Neutrophil (primary cell): ENCODE data around the gene TRABD2B.

Experiments
- H3K27ac ChIP-seq: fragments of 200-600 bp; sonication (generic); 2 replicates; pipeline ENCODE4 v1.5.1; 2016; ENCODE audit warnings: mild to moderate bottlenecking, moderate library complexity
- H3K27me3 ChIP-seq: fragments of 200-600 bp; sonication (generic); 2 replicates; pipeline ENCODE4 v1.6.0; 2016; ENCODE audit warnings: mild to moderate bottlenecking
- H3K36me3 ChIP-seq: fragments of 200-600 bp; sonication (generic); 2 replicates; pipeline ENCODE4 v1.5.1; 2017
- H3K4me1 ChIP-seq, 2 experiments: fragments of 200-600 bp in 1 of 2; sonication (generic) in 1 of 2; 1 replicate in 1 of 2; 2 replicates in 1 of 2; pipeline versions ENCODE4 v1.5.1 to v1.6.1; 2013 to 2016; ENCODE audit warnings: low read depth in 1 of 2, low read length in 1 of 2, mild to moderate bottlenecking in 1 of 2, moderate library complexity in 1 of 2; ENCODE audit not compliant: control insufficient read depth in 1 of 2, insufficient read depth in 1 of 2
- H3K4me3 ChIP-seq, 2 experiments: fragments of 200-600 bp in 1 of 2; sonication (generic) in 1 of 2; 1 replicate in 1 of 2; 2 replicates in 1 of 2; pipeline ENCODE4 v1.5.1; 2013 to 2016; ENCODE audit warnings: low read depth in 1 of 2, low read length in 1 of 2, mild to moderate bottlenecking in 1 of 2, moderate library complexity in 1 of 2
- H3K9me3 ChIP-seq: fragments of 200-600 bp; sonication (generic); 2 replicates; pipeline ENCODE4 v1.5.1; 2016
- TF ChIP-seq, protein P1 (sequence below): fragments of 200-600 bp; sonication (generic); IDR thresholded peaks from 2 replicates; pipeline ENCODE4 v1.5.1; 2016; ENCODE audit warnings: antibody characterized with exemption

Gene TRABD2B

DNA sequence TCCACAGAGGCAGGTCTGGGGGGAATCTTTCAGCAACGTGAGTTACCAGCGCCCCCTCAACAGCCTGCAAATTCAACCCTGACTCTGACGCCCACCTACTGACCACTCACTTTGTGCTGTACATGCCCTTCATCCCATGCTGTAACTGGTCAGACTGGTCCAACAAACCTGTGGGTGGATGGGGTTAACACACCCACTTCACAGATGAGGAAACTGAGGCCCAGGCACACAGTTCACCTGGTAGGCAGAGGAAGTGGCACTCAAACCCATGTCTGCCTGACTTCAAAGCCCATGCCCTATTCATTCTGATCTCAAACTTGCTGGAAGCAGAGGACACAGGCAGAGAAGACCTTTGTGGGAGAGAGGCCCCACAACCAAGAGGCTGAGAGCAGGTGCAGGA, 172.9 kb downstream of the TRABD2B start:
- H3K27me3 ChIP-seq = no peaks in the 10 kb centered on the region
- no peaks in the 10 kb centered on the region for H3K9me3 ChIP-seq
- no peaks in the 10 kb centered on the region for H3K4me1 ChIP-seq
- no peak overlapping the region for H3K27ac ChIP-seq
- no peak overlapping the region for H3K4me3 ChIP-seq
- TF ChIP-seq, protein P1, sequence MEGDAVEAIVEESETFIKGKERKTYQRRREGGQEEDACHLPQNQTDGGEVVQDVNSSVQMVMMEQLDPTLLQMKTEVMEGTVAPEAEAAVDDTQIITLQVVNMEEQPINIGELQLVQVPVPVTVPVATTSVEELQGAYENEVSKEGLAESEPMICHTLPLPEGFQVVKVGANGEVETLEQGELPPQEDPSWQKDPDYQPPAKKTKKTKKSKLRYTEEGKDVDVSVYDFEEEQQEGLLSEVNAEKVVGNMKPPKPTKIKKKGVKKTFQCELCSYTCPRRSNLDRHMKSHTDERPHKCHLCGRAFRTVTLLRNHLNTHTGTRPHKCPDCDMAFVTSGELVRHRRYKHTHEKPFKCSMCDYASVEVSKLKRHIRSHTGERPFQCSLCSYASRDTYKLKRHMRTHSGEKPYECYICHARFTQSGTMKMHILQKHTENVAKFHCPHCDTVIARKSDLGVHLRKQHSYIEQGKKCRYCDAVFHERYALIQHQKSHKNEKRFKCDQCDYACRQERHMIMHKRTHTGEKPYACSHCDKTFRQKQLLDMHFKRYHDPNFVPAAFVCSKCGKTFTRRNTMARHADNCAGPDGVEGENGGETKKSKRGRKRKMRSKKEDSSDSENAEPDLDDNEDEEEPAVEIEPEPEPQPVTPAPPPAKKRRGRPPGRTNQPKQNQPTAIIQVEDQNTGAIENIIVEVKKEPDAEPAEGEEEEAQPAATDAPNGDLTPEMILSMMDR = no peak
- no peaks in the 10 kb centered on the region for H3K36me3 ChIP-seq

DNA sequence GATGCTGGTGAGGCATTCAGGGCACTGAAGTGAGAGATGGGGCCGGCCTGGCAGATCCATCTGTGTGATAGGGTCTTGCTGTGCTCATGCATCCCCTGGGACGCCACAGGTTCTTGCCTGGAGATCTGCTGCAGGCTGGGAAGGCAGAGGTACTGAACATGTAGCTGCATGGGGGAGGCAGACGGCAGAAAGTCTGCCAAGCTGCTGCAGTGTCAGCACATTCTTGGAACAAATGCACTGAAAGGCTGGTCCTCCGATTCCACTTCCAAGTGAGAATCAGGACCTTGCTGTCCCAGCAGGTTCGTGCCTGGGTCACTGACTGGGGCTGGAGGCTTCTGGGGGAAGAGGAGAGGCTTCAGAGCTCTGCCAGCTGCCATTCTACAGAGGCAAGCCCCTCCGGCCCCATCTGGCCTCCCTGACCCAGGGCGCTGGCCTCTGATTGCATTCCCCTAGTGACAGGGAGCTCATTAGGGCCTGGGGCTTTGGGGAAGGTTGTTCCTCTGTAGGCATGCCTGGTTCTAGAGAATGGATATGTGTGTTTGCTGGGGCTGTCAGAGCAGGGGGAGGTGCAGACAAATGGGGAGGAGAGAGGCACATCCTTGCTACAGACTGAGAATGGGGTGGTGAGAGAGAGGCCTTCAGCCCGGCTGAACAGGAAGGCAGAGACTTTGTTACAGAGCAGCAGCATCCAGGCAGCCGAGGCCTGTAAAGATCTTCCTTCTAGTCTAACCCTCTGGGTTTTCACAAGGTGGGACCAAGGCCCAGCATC, 174.0 kb downstream of the TRABD2B start:
- no peaks in the 10 kb centered on the region for H3K36me3 ChIP-seq
- no peaks in the 10 kb centered on the region for H3K27me3 ChIP-seq
- H3K27ac ChIP-seq = no peak overlapping the region
- H3K9me3 ChIP-seq = no peaks in the 10 kb centered on the region
- H3K4me1 ChIP-seq = no peaks in the 10 kb centered on the region
- TF ChIP-seq, protein P1 = no peak
- H3K4me3 ChIP-seq = no peak overlapping the region

DNA sequence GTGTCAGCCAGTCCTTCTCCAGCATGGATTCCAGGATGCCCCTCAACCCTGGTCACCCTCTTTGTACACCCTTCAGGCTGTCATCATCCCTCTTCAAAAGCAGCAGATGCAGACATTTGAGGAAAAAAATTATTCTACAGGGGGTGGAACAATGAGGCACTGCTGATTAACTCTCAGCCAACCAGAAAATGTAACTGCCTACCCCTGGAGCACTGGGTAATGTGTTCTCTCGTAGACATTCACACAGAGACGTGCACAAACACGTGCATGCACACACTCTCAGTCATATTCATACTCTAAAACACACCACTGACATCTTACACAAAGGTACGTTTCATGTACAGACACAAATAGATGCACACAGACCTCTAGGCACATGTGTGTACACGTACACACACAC, 175.4 kb downstream of the TRABD2B start:
- Histone ChIP-seq H3K36me3 (no peaks in the 10 kb centered on the region), H3K27ac (no peak overlapping the region), H3K4me3 (no peak overlapping the region), H3K9me3 (no peaks in the 10 kb centered on the region), H3K4me1 (no peaks in the 10 kb centered on the region), H3K27me3 (no peaks in the 10 kb centered on the region)
- TF ChIP-seq, protein P1 = no peak

DNA sequence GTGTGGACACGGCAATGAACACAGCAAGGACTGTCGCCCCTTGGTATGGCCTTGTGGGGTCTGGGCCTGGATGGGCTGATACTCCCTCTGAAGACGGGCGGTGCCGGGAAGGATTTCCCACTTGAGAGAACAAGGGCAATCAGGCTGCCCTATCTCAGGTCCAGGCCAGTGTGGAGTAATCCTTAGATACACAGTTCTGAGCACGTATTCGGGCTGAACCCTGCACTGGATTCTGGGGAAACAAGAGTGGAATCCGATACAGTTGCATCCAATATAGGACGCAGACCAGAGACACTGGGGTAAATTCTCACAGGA, 177.7 kb downstream of the TRABD2B start:
- Histone ChIP-seq H3K27me3 (no peaks in the 10 kb centered on the region), H3K4me3 (no peak overlapping the region)
- TF ChIP-seq, protein P1 = no peak

DNA sequence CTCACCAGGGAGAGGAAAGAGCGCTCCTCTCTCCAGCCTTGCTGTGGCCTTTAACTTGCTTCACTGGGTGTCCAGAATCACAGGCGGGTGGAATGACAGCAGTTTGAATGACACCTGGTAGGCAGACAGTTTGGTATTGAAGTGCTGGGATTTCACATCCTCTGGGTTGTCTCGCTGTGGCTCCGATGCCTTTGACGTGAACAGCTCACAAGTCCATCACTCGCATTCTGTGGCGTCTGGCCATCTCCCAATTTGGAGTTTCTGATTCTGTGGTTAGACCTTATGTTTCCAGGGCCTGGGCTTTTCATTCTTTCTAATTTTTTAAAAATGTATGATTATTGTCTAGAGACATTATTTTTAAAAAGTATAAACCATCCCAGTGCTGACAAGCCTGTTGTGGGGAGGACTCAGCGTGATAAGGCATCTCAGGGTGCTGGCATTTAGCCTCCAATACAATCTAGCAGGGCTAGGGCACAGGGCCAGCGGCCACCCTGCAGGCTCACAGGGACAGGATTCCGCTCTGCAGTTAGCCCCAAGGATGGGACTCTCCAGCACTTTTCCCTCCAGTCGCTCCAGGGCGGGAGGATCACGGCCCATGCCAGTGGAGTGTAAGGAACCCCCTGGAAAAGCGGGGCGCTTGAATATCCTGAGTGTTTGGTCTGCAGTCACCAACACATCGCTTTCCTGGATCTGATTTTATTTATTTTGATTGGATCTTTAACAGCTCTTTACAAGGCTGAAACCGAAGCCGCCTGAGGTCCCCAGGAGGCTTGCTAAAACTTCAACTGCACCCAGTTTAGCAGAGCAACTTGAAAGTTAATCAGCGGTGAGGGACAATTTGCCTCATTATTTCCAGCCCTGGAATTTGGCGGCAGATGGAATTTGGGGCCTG, 178.3 kb downstream of the TRABD2B start:
- no peaks in the 10 kb centered on the region for H3K27me3 ChIP-seq
- TF ChIP-seq, protein P1 = no peak
- no peak overlapping the region for H3K27ac ChIP-seq
- H3K4me1 ChIP-seq = no peaks in the 10 kb centered on the region
- H3K9me3 ChIP-seq = no peaks in the 10 kb centered on the region
- no peaks in the 10 kb centered on the region for H3K36me3 ChIP-seq
- H3K4me3 ChIP-seq = no peak overlapping the region

More for the DNA sequence above, 177.7 kb downstream of the TRABD2B start:
- H3K36me3 ChIP-seq = no peaks in the 10 kb centered on the region
- no peak overlapping the region for H3K27ac ChIP-seq
- H3K9me3 ChIP-seq = no peaks in the 10 kb centered on the region
- H3K4me1 ChIP-seq = no peaks in the 10 kb centered on the region
